ENCODE results near the gene TRIP6.

The TRIP6 gene

GRCh38 chr7:100874577-100875355 is 7.6 kb downstream of the TRIP6 start, which contains the start of gene SRRT:
SRRT (plus strand) TSS chr7:100875103; CDS start chr7:100875591, 488 bp downstream.
- DNase-seq = peak; percentile 98

GRCh38 chr7:100875356-100875751 is 8.2 kb downstream of the TRIP6 start:
- no peak for DNase-seq

DNA sequence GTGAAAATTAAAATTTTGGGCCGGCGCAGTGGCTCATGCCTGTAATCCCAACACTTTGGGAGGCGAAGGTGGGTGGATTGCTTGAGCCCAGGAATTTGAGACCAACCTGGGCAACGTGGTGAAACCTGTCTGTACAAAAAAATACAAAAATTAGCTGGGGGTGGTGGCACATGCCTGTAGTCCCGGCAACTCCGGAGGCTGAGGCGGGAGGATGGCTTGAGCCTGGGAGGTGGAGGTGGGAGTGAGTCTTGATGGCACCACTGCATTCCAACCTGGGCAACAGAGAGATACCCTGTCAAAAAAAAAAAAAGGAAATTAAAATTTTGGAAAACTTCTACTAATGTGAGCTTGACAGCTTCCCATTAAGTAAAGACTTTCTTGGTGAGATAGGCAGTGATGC is 10.8 kb downstream of the TRIP6 start:
- no peak for DNase-seq

DNA sequence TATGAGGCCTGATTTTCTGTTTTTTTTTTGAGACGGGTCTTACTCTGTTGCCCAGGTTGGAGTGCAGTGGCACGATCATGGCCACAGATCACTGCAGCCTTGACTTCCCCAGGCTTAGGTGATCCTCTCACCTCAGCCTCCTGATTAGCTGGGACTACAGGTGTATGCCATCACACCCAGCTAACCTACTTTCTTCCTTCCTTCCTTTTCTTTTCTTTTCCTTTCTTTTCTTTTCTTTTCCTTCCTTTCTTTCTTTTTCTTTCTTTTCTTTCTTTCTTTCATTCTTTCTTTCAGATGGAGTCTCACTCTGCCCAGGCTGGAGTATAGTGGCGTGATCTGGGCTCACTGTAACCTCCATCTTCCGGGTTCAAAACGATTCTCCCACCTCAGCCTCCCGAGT is 11.5 kb downstream of the TRIP6 start:
- DNase-seq = no peak

DNA sequence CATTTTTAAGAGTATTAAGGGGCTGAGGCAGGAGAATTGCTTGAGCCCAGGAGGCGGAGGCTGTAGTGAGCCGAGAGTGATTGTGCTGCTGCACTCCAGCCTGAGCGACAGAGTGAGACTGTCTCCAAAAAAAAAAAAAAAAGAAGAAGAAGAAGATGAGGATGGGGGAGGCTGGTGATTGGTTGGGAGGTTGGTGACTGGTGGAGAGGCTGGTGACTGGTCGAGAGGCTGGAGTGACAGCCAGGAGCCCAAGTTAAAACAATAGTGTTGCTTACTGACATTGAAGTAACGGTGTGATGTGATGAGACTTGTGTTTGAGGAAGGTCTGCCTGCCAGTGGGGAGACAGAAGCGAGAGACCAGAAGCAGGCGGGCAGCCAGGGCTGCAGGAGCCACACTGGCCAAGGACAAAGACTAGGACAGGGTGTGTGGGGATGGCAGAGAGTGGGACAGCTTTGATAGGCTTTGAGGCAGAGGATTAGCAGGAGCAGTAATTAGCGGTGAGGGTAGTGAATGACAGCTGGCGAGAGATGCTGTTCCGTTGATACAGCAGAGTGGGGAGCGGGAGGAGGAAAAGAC is 12.6 kb downstream of the TRIP6 start:
- DNase-seq = no peak

DNA sequence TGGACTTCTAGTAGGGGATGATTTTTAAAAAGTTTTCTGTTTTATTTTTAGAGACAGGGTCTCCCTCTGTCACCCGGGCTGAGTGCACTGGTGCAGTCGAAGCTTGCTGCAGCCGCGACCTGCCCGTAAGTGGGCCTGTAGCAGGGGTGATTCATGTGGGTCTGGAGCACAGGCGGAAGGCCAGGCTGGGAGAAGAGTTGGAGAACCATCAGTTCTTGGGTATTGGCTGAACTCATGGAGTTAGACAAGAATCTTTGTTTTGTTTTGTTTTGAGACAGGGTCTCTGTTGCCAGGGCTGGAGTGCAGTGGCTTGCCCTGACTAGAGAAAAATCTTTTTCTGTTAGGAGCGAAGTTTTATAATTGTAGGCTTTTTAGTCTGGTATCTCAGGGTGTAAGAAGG is 13.5 kb downstream of the TRIP6 start:
- DNase-seq = no peak

- no peak for DNase-seq
These were observed 13.9 kb downstream of the TRIP6 start for GRCh38 chr7:100881136-100881535.

GRCh38 chr7:100882201-100882600 is 15.0 kb downstream of the TRIP6 start:
- no peak for DNase-seq

DNA sequence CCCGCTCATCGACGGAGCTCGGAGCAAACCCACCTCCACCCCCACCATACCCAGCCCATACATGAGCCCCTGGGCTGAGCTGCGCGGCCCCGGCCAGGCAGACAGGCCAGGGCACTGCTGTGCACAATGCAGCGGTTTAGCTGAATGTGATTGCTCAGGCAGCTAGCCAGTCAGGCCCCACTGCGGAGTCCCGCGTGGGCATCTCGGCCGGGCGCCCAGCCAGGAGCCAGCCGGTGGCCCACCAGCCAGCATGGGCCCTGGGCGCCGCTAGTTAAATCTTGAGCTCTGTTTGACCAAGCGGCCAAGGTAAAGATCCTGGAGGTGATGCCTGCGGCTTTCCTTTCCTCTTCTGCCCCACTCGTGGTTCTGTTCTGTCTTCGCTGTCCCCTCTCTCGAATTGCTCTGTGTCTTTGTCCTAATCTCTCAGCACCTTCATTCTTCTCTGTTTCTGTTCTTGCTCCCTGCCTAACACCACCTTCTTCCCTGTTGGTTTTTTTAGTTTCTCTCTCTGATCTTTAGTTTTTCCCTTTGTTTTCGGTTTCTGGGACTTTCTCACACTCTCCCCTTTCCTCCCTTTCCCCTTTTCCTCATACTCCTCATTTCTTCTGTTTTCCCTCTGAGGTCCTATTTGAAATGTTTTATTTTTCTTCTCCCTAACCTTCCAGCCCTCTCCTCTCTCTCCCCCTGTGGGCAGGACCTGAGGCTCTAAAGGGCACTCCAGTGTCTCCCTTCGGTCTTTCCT is 15.8 kb downstream of the TRIP6 start:
- DNase-seq = no peak

DNA sequence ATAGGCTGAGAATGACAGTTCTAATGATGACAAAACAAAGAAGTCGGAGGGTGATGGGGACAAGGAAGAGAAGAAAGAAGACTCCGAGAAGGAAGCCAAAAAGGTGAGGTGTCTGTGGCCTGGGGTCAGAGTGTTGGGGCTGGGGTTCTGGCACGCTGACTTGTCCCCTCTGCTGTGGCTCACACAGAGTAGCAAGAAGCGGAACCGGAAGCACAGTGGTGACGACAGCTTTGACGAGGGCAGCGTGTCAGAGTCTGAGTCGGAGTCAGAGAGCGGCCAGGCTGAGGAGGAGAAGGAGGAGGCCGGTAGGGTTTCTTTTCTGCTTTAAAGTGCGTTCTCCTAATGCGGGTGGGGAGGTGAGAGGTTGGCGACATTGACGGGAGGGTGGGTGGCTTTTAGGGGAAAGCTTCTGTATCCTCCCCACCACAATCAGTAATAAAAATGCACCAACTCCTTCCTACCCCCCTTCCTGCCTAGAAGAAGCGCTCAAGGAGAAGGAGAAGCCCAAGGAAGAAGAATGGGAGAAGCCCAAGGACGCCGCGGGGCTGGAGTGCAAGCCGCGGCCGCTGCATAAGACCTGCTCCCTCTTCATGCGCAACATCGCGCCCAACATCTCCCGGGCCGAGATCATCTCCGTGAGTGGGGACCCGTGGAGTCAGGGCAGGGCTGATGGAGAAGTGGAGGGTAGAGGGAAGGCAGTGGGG is 17.7 kb downstream of the TRIP6 start:
- no peak for DNase-seq

DNA sequence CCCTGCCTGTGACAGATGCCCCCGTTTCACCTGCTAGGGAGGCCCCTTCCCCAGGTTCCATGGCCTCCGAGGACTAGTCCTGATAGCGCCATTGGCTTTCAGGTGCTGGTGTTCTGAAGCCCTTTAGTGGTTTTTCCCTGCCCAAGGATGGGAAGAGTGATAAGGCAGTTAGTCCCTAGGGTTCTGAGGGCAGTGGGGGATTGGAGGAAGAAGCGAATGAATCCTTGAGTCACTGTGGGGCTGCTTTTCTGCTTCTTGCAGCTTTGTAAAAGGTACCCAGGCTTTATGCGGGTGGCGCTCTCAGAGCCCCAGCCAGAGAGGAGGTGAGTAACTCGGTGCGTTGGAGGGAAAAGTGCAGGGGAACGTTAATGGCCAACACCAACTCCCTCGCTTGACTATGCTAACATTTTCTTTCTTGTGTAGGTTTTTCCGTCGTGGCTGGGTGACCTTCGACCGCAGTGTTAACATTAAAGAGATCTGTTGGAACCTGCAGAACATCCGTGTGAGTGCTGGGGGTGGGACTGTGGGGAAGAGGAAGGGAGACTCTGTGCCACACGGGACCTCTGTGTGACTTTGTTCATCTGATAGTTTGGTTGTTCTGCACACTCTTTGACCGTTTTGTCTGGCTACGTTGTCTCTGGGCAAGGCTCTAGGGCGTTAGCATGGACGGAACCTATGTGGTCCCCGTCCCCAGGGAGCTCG is 18.4 kb downstream of the TRIP6 start:
- DNase-seq = no peak

DNA sequence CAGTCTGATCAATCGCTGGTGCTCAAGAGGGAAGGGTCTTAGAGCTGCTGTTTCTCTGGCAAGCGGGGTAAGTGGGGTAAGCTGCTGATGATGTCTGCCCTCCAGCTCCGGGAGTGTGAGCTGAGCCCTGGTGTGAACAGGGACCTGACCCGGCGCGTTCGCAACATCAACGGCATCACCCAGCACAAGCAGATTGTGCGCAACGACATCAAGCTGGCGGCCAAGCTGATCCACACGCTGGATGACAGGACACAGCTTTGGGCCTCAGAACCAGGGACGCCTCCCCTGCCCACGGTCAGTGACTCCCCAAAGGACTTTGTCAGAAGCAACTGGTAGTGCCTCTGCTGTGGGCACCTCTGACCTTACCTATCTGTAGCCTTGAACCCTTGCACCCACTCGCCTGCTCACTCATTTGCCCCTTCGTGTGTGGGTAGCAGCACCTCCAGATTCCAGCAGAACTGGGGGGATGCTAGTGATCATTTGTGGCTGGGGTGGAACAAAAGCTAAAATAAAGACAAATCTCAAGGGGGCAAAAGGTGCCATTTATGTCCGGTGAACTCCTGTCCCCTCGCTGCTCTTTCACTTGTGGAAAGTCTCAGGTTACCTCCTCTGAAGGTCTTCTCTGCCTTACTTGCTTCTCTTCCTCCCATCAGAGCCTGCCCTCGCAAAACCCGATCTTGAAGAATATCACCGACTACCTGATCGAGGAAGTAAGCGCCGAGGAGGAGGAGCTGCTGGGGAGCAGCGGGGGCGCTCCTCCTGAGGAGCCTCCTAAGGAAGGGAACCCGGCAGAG is 19.2 kb downstream of the TRIP6 start:
- DNase-seq = no peak

DNA sequence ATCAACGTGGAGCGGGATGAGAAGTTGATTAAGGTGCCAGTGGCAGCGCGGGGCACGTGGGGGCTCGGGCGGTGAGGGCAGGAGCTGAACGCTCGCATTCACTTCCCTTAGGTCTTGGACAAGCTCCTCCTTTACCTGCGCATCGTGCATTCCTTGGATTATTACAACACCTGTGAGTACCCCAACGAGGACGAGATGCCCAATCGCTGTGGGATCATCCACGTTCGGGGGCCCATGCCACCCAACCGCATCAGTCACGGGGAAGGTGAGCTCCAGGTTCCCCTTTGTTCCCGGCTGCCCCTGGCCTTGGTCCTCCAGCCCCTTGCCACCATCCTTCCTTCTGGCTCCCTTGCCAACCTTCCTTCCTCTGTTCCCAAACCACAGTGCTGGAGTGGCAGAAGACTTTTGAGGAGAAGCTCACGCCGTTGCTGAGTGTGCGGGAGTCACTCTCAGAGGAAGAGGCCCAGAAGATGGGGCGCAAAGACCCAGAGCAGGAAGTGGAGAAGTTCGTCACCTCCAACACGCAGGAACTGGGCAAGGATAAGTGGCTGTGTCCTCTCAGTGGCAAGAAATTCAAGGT is 19.8 kb downstream of the TRIP6 start:
- no peak for DNase-seq

GRCh38 chr7:100887516-100888290 is 20.5 kb downstream of the TRIP6 start:
- DNase-seq = no peak

DNA sequence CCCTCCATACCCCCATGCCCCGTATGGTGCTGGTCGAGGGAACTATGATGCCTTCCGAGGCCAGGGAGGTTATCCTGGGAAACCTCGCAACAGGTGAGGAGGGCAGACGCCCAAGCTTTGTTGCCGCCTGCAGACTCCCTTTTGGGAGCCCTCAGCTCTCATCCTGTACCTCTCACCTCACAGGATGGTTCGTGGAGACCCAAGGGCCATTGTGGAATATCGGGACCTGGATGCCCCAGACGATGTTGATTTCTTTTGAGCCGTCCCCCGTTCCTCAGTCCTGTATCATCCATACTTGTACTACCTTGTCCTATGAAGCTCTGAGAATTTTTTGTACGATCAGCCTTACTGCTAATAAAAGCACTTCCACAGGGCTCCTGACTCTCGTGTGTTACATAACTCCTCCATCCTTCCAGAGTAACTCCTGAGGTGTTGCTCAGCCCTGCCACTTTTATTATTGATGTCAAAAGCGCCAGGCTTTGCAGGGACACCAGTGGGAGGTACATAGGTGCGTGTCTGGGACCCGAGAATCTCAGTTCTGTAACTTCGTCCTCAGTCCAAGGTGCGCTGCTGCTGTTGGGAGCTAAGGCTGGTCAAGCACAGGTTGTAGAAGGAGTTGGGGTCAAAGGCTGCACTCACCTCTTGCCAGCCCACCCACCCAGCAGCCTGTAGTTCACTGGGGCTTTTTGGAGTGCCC is 21.3 kb downstream of the TRIP6 start:
- no peak for DNase-seq

- no peak for DNase-seq
These were observed 22.0 kb downstream of the TRIP6 start, which contains the start of gene UFSP1 for GRCh38 chr7:100888988-100889750. UFSP1 (minus strand) TSS chr7:100889715; CDS start chr7:100889271, 444 bp downstream.

- no peak for DNase-seq
These were observed 23.7 kb downstream of the TRIP6 start for GRCh38 chr7:100890653-100891567.
